Measurements from ENCODE around the gene PLA2G2C. TPM values are rescaled to one million over a fixed set of nuclear protein-coding genes. Genes with fewer than 3 reads are reported as not detected.

The PLA2G2C gene
- total and polyA plus RNA-seq, 2 donors (not counting 3 experiments of a cell fraction or from before 2014, with no cell fraction given), result not detected

DNA sequence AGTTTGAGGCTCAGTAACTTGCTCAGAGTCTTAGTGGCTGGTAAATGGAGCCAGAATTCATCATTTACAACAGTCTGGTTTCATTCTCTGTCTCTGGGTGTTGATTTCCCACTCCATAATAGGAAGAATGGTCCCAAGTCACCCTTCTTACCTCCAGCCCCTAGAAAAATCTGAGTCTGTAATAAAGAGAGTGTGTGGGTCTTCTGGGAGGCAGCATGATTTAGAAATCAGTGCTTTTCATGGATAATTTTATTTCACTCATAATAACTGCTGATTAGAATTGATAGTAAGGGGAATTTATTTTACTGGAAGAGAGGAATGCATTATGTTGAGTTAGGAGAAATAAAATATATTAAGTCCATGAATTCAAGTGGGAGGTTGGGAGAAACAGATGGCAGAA lies 69.1 kb downstream of the PLA2G2C start:
- Histone ChIP-seq H3K4me2 (ENCODE audit: insufficient read depth, low read length) (no peak overlapping the region), H3K27me3 (ENCODE audit: control insufficient read depth in 2 of 2, insufficient read depth in 2 of 2, low read length in 2 of 2) (peaks cover 0 to 1% of the 10 kb centered on the region in 2 experiments), H3K4me1 (ENCODE audit: control insufficient read depth, extremely low read depth, insufficient read depth, low read length) (no peaks in the 10 kb centered on the region), H3K36me3 (ENCODE audit: control insufficient read depth in 2 of 2, extremely low read depth in 1 of 2, insufficient read depth in 2 of 2, low read length in 2 of 2) (no peaks in the 10 kb centered on the region), H3K9me3 (replicated peaks; ENCODE audit: control insufficient read depth, insufficient read depth, low read length) (no peaks in the 10 kb centered on the region), H3K27ac (ENCODE audit: insufficient read depth, low read depth, low read length) (no peak overlapping the region), H3K9ac (replicated peaks; ENCODE audit: extremely low read depth, insufficient read depth, low read length) (no peak overlapping the region), H4K20me1 (replicated peaks; ENCODE audit: control insufficient read depth, extremely low read depth, insufficient read depth, low read length) (no peaks in the 10 kb centered on the region), H3K9me1 (replicated peaks; ENCODE audit: control insufficient read depth, extremely low read depth, insufficient read depth, low read length) (no peaks in the 10 kb centered on the region), H3K4me3 (replicated peaks in 1 of 3; ENCODE audit: insufficient read depth in 1 of 3, low read depth in 1 of 3, low read length in 3 of 3) (no peak overlapping the region), H2AFZ (ENCODE audit: low read depth, low read length) (no peak overlapping the region), H3K79me2 (ENCODE audit: control insufficient read depth, insufficient read depth, low read length) (no peaks in the 10 kb centered on the region)
- DNase-seq (ENCODE audit: low read depth, low spot score), result no peak
- intact Hi-C loops (cut with micrococcal nuclease), result no loop called here
- dilution Hi-C loops (cut with MboI; ENCODE audit: extremely low pct_ligation_motif_present, low sequenced_read_pairs), result no loop called here
- BruUV-seq (replicated peaks), result no TSS peak
- TF ChIP-seq POLR2A (IDR thresholded peaks at IDR 0.05; ENCODE audit: low read depth, low read length) (no peak), MYC (IDR thresholded peaks at IDR 0.05; ENCODE audit: low read depth, low read length) (no peak), JUN (IDR thresholded peaks at IDR 0.05; ENCODE audit: borderline replicate concordance, insufficient read depth, insufficient read length, low read depth) (no peak), FOS (IDR thresholded peaks at IDR 0.05; ENCODE audit: borderline replicate concordance, insufficient read depth, low read length) (no peak), EZH2 (IDR thresholded peaks at IDR 0.05; ENCODE audit: borderline replicate concordance, low read depth, low read length, severe bottlenecking) (no peak), GATA2 (IDR thresholded peaks at IDR 0.05; ENCODE audit: insufficient read depth, insufficient read length, low read depth, low read length) (no peak), POLR2AphosphoS5 (IDR thresholded peaks at IDR 0.05; ENCODE audit: insufficient read depth, low read depth, low read length) (no peak)
- TF ChIP-seq, protein P1, sequence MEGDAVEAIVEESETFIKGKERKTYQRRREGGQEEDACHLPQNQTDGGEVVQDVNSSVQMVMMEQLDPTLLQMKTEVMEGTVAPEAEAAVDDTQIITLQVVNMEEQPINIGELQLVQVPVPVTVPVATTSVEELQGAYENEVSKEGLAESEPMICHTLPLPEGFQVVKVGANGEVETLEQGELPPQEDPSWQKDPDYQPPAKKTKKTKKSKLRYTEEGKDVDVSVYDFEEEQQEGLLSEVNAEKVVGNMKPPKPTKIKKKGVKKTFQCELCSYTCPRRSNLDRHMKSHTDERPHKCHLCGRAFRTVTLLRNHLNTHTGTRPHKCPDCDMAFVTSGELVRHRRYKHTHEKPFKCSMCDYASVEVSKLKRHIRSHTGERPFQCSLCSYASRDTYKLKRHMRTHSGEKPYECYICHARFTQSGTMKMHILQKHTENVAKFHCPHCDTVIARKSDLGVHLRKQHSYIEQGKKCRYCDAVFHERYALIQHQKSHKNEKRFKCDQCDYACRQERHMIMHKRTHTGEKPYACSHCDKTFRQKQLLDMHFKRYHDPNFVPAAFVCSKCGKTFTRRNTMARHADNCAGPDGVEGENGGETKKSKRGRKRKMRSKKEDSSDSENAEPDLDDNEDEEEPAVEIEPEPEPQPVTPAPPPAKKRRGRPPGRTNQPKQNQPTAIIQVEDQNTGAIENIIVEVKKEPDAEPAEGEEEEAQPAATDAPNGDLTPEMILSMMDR (IDR thresholded peaks at IDR 0.05; ENCODE audit: extremely low read depth in 1 of 2, insufficient read depth in 1 of 2, low read depth in 1 of 2, low read length in 2 of 2), result no peak
- TF ChIP-seq, protein P2, sequence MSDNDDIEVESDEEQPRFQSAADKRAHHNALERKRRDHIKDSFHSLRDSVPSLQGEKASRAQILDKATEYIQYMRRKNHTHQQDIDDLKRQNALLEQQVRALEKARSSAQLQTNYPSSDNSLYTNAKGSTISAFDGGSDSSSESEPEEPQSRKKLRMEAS (IDR thresholded peaks at IDR 0.05; ENCODE audit: insufficient read depth, insufficient read length), result no peak
- CTCF ChIA-PET, result interaction anchor here (1.5 kb wide), 1 partner anchor 27 kb away, joined by 3 read pairs; no protein-coding TSS in a partner anchor
- FAIRE-seq, result no peak
- POLR2A ChIA-PET, result no interaction called here

All from endothelial cell of umbilical vein (primary cell).